Neutrophil (primary cell): ENCODE data around the gene COL8A1.

Experiments
- H3K27ac ChIP-seq: fragments of 200-600 bp; sonication (generic); 2 replicates; pipeline ENCODE4 v1.5.1; 2016; ENCODE audit warnings: mild to moderate bottlenecking, moderate library complexity
- H3K27me3 ChIP-seq: fragments of 200-600 bp; sonication (generic); 2 replicates; pipeline ENCODE4 v1.6.0; 2016; ENCODE audit warnings: mild to moderate bottlenecking
- H3K36me3 ChIP-seq: fragments of 200-600 bp; sonication (generic); 2 replicates; pipeline ENCODE4 v1.5.1; 2017
- H3K4me1 ChIP-seq, 2 experiments: fragments of 200-600 bp in 1 of 2; sonication (generic) in 1 of 2; 1 replicate in 1 of 2; 2 replicates in 1 of 2; pipeline versions ENCODE4 v1.5.1 to v1.6.1; 2013 to 2016; ENCODE audit warnings: low read depth in 1 of 2, low read length in 1 of 2, mild to moderate bottlenecking in 1 of 2, moderate library complexity in 1 of 2; ENCODE audit not compliant: control insufficient read depth in 1 of 2, insufficient read depth in 1 of 2
- H3K4me3 ChIP-seq, 2 experiments: fragments of 200-600 bp in 1 of 2; sonication (generic) in 1 of 2; 1 replicate in 1 of 2; 2 replicates in 1 of 2; pipeline ENCODE4 v1.5.1; 2013 to 2016; ENCODE audit warnings: low read depth in 1 of 2, low read length in 1 of 2, mild to moderate bottlenecking in 1 of 2, moderate library complexity in 1 of 2
- H3K9me3 ChIP-seq: fragments of 200-600 bp; sonication (generic); 2 replicates; pipeline ENCODE4 v1.5.1; 2016
- CTCF ChIP-seq: fragments of 200-600 bp; sonication (generic); IDR thresholded peaks from 2 replicates; pipeline ENCODE4 v1.5.1; 2016; ENCODE audit warnings: antibody characterized with exemption

COL8A1 gene

DNA sequence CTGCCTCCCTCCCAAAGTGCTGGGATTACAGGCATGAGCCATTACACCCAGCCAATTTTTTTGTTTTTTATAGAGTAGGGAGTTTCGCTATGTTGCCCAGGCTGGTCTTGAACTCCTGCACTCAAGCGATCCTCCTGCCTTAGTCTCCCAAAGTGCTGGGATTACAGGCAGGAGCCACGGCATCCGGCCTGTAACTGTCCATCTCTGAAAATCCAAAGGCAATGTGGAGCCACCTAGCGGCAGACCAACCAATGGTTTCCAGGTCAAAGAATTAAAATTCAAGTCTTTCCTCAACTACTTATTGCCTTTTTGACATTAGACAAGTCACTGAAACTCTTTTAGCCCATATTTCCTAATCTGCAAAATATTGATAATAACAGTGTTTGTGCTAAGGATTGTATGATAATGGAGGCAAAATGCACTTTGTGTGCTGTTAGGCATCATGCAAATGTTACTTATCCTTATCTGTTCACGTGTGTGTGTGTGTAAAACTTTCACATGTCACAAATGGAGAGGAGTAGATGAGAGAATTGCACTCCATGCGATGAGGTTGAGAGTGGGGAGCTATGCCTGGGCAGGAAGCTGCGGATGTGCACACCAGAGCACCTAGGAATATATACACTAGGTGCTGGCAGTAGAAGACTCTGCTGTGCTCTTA is 48.7 kb downstream of the COL8A1 start:
- H3K27ac ChIP-seq = no peak overlapping the region
- H3K36me3 ChIP-seq = no peaks in the 10 kb centered on the region
- H3K4me3 ChIP-seq = no peak overlapping the region
- H3K27me3 ChIP-seq = peaks cover 6% of the 10 kb centered on the region
- no peaks in the 10 kb centered on the region for H3K4me1 ChIP-seq
- TF ChIP-seq CTCF = no peak
- H3K9me3 ChIP-seq = no peaks in the 10 kb centered on the region

DNA sequence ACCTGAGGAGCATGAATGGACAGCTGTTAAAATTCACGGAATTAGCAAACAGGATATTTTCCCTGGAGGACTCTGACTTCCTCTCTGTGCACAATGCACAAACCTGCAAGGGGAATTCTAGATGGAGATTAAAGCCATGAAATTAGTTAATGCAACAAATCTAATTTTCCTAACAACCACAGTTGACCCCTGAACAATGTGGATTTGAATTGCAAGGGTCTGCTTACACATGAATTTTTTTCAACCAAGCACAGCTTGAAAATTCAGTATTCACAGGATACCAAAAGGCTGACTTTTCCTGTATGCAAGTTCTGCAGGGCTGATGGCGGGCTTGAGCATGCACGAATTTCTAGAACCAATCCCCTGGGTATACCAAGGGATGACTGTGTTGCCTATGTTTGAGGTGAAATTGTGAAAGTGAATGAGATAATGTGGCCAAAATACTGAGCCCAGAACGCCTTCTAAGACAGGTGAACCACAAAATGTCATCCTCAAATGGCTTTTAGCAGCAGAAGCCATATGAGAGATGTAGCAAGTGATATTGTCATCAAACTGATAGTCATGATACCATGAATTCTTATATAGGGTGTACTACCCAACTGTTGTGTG is 52.5 kb downstream of the COL8A1 start:
- no peaks in the 10 kb centered on the region for H3K36me3 ChIP-seq
- no peaks in the 10 kb centered on the region for H3K9me3 ChIP-seq

DNA sequence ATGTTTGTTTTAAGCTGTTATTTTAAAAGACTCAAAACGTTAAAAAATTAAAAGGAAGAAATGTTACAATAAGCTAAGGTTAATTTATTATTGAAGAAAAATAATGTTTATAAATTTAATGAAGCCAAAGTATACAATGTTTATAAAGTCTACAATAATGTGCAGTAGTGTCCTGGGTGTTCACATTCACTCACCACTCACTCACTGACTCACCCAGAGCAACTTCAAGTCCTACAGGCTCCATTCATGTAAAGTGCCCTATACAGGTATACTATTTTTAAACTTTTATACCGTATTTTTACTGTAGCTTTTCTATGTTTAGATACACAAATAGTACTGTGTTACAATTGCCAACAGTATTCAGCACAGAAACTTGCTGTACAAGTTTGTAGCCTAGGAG is 55.2 kb downstream of the COL8A1 start:
- no peaks in the 10 kb centered on the region for H3K4me1 ChIP-seq
- no peak overlapping the region for H3K27ac ChIP-seq
- no peaks in the 10 kb centered on the region for H3K9me3 ChIP-seq
- no peak for TF ChIP-seq CTCF
- H3K27me3 ChIP-seq = no peaks in the 10 kb centered on the region
- no peaks in the 10 kb centered on the region for H3K36me3 ChIP-seq
- H3K4me3 ChIP-seq = no peak overlapping the region

More for the DNA sequence above, 52.5 kb downstream of the COL8A1 start:
- Histone ChIP-seq H3K4me1 (no peaks in the 10 kb centered on the region), H3K4me3 (no peak overlapping the region), H3K27me3 (no peaks in the 10 kb centered on the region), H3K27ac (no peak overlapping the region)
- TF ChIP-seq CTCF = no peak

GRCh38 chr3:99696497-99696896 is 58.1 kb downstream of the COL8A1 start:
- TF ChIP-seq CTCF = no peak
- H3K27me3 ChIP-seq = no peaks in the 10 kb centered on the region
- H3K4me1 ChIP-seq = no peaks in the 10 kb centered on the region

GRCh38 chr3:99697250-99697649 is 58.9 kb downstream of the COL8A1 start:
- Histone ChIP-seq H3K27me3 (no peaks in the 10 kb centered on the region), H3K36me3 (no peaks in the 10 kb centered on the region), H3K27ac (no peak overlapping the region), H3K4me1 (no peaks in the 10 kb centered on the region), H3K4me3 (no peak overlapping the region), H3K9me3 (no peaks in the 10 kb centered on the region)
- TF ChIP-seq CTCF = no peak

More at GRCh38 chr3:99696497-99696896, 58.1 kb downstream of the COL8A1 start:
- Histone ChIP-seq H3K9me3 (no peaks in the 10 kb centered on the region), H3K27ac (no peak overlapping the region), H3K36me3 (no peaks in the 10 kb centered on the region), H3K4me3 (no peak overlapping the region)
